Smooth muscle cell (in vitro differentiated cells): ENCODE results near the gene VARS2. TPM values are rescaled to one million over a fixed set of nuclear protein-coding genes. Genes with fewer than 3 reads are reported as not detected.

Source experiments
- DNase-seq: peaks from one replicate; lab custom pipeline; 2025; ENCODE audit not compliant: unreplicated experiment; lab: John Stamatoyannopoulos, UW
- H2AFZ ChIP-seq: fragments of 200-600 bp; sonication (generic); 2 replicates; pipeline ENCODE4 v1.6.0; 2016; ENCODE audit warnings: antibody characterized with exemption, low read depth, mild to moderate bottlenecking
- H3F3A ChIP-seq: fragments of 200-600 bp; sonication (generic); 2 replicates; pipeline ENCODE4 v1.6.0; 2017; ENCODE audit warnings: antibody characterized with exemption, low read depth
- H3K27ac ChIP-seq: fragments of 200-600 bp; sonication (generic); 2 replicates; pipeline ENCODE4 v1.5.1; 2016; ENCODE audit warnings: low read depth, mild to moderate bottlenecking
- H3K27me3 ChIP-seq: fragments of 200-600 bp; sonication (generic); 2 replicates; pipeline ENCODE4 v1.6.1; 2016; ENCODE audit warnings: low read depth, mild to moderate bottlenecking
- H3K36me3 ChIP-seq: fragments of 200-600 bp; sonication (generic); 2 replicates; pipeline ENCODE4 v1.5.1; 2016; ENCODE audit warnings: low read depth
- H3K4me1 ChIP-seq: fragments of 200-600 bp; sonication (generic); 2 replicates; pipeline ENCODE4 v1.5.1; 2016; ENCODE audit warnings: low read depth
- H3K4me2 ChIP-seq: fragments of 200-600 bp; sonication (generic); 2 replicates; pipeline ENCODE4 v1.6.0; 2016; ENCODE audit warnings: mild to moderate bottlenecking
- H3K4me3 ChIP-seq: fragments of 200-600 bp; sonication (generic); 2 replicates; pipeline ENCODE4 v1.5.1; 2016; ENCODE audit warnings: mild to moderate bottlenecking
- H3K79me2 ChIP-seq: fragments of 200-600 bp; sonication (generic); 2 replicates; pipeline ENCODE4 v1.6.0; 2016; ENCODE audit warnings: low read depth, mild to moderate bottlenecking
- H3K9ac ChIP-seq: fragments of 200-600 bp; sonication (generic); 2 replicates; pipeline ENCODE4 v1.6.0; 2016; ENCODE audit warnings: low read depth
- H3K9me3 ChIP-seq: fragments of 200-600 bp; sonication (generic); replicated peaks from 2 replicates; pipeline ENCODE4 v1.5.1; 2016; ENCODE audit warnings: low read depth
- H4K20me1 ChIP-seq: fragments of 200-600 bp; sonication (generic); 2 replicates; pipeline ENCODE4 v1.6.0; 2016; ENCODE audit warnings: low read depth
- WGBS: methylation state at CpG from one replicate; pipeline ENCODE4 v1.1.7; 2016; ENCODE audit warnings: low lambda C conversion rate; 5-methylcytosine and 5-hydroxymethylcytosine counted together
- polyA plus RNA-seq: library from polyadenylated mRNA; unstranded; fragments of >200 nt; fragmentation: Nextera tagmentation; extraction: Ambion mirVana; gene quantifications from 2 replicates; pipeline ENCODE4 v1.2.1, GENCODE V29; 2016
- total RNA-seq: library from RNA; depleted of rRNA; stranded (reverse); fragments of >200 nt; gene quantifications from 2 replicates; pipeline ENCODE4 v1.2.3, GENCODE V29; 2014
- TF ChIP-seq, protein P1 (sequence below): fragments of 200-600 bp; sonication (generic); IDR thresholded peaks from 2 replicates; pipeline ENCODE4 v1.5.1; 2017; ENCODE audit warnings: borderline replicate concordance, mild to moderate bottlenecking, antibody characterized with exemption; ENCODE audit not compliant: insufficient read depth, poor library complexity, severe bottlenecking

The VARS2 gene
- total and polyA plus RNA-seq, 2 experiments from 2014 or later, result 15.1 to 15.4 TPM

DNA sequence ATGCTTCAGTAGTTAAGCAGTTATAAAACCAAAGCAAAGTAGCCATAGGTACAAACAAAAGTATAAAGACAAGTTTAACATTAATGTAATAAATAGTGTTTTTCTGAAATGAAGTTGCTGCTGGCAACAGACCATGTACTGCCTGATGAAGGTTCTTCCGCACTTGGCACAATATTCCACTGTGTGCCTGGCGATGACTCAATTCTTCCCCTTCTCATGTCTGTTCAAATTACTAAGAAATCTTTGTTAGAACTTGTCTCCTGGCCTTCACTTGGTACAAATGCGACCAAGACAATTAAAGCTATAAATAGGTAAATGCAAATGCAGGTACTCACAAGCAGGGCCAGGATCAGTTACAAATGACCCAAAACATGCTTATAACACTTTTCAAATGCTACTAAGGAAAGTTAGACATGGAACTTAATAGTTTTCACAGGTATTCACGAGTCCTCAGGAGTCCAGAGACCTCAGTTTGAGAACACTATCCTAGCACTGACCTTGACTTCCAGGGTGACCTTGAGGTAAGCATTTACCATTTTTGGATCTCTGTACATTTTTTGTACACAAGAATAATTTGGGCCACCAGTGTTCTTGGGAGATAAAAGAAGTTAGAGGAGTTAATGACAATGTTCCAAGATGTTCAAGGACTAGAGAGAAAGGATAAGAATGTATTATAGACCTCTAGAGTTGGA, 37.9 kb upstream of the VARS2 start:
- WGBS, result 36% methylated on average over 4 of the region's 4 CpGs
- TF ChIP-seq, protein P1, sequence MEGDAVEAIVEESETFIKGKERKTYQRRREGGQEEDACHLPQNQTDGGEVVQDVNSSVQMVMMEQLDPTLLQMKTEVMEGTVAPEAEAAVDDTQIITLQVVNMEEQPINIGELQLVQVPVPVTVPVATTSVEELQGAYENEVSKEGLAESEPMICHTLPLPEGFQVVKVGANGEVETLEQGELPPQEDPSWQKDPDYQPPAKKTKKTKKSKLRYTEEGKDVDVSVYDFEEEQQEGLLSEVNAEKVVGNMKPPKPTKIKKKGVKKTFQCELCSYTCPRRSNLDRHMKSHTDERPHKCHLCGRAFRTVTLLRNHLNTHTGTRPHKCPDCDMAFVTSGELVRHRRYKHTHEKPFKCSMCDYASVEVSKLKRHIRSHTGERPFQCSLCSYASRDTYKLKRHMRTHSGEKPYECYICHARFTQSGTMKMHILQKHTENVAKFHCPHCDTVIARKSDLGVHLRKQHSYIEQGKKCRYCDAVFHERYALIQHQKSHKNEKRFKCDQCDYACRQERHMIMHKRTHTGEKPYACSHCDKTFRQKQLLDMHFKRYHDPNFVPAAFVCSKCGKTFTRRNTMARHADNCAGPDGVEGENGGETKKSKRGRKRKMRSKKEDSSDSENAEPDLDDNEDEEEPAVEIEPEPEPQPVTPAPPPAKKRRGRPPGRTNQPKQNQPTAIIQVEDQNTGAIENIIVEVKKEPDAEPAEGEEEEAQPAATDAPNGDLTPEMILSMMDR, result no peak
- Histone ChIP-seq H3K4me3 (no peak overlapping the region), H3K27ac (peak overlapping the region; percentile 79), H3K9me3 (no peaks in the 10 kb centered on the region), H4K20me1 (no peaks in the 10 kb centered on the region), H3K9ac (peak overlapping the region; percentile 39), H3K36me3 (no peaks in the 10 kb centered on the region), H3K27me3 (no peaks in the 10 kb centered on the region), H3F3A (peaks cover 4% of the 10 kb centered on the region), H3K4me1 (peaks cover 19% of the 10 kb centered on the region), H2AFZ (no peak overlapping the region), H3K4me2 (peak overlapping the region; percentile 4), H3K79me2 (no peaks in the 10 kb centered on the region)
- no peak for DNase-seq

DNA sequence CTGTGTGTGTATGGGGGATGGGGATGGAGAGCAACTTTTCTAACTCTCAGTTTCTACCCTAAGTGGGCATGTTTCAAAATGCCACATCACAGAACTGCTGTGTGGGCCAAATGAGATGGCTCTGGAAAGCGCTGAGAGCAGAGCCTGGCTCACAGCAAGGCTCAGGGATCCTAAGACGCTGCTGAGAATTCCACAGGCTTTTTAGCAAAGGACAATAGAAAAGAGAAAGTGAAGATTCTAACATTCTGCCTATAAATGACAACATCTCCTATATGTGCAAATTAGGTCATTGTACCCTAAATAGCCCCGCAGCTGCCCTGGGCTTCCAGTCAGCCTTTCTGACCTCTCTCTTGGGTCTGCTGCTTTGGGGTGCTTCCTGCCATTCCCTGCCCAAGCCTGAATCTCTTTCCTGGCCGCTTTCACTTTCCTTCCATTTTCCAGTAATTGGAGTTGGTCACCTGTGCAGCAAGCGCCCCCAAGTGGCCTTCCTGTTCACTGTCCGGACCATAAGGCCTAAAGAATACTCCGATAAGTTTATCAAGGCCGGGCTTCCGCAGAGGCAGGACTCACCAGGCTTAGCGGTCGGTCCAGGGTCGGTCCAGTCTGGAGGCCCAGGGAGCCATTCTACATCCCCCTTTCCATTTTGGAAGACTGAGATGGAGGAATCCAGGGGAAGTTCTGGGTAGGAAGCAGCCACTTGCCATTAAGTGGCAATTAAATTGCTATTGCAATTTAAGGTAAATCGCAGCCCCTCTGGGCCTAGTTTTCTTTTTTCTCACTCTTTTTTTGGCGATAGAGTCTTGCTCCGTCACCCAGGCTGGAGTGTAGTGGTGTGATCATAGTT, 36.4 kb upstream of the VARS2 start:
- Histone ChIP-seq H2AFZ (peak overlapping the region; percentile 63), H3F3A (peaks cover 9% of the 10 kb centered on the region), H3K9ac (no peak overlapping the region), H3K36me3 (no peaks in the 10 kb centered on the region), H3K27ac (peak overlapping the region; percentile 8), H3K4me3 (peak overlapping the region; percentile 44), H4K20me1 (no peaks in the 10 kb centered on the region), H3K27me3 (no peaks in the 10 kb centered on the region), H3K9me3 (no peaks in the 10 kb centered on the region), H3K4me1 (peaks cover 32% of the 10 kb centered on the region), H3K79me2 (no peaks in the 10 kb centered on the region), H3K4me2 (peak overlapping the region; percentile 82)
- peak; percentile 44 for DNase-seq
- WGBS, result 22% methylated on average over 15 of the region's 15 CpGs
- TF ChIP-seq, protein P1, result peak; percentile 88

DNA sequence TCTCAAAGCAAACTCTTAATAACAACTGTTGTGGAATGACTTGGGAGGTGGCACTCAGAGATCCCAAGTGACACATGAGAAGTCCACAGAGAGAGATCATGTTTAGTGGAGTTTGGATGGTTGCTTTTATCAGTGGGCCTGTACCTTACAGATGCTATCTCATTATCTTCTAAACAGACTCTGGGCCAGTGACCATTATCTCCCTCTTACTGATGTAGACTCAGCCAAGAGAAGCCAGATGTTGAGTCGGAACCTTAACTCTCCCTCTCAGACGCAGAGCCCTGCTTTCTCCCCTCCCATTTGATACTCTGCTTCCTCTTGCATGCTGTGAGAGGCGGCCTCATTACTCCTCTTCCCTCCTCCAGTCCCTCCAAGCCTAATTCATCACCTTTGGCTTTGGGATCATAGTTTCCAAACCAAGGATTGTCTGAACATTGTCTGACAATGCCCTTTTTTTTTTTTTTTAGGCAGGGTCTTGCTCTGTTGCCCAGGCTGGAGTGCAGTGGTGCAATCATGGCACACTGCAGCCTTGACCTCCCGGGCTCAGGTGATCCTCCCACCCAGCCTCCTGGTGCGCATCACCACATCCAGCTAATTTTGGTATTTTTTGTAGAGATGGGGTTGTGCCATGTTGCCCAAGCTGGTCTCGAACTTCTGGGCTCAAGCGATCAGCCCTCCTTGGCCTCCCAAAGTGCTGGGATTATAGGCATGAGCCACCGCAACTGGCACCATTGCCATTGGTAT, 34.2 kb upstream of the VARS2 start:
- no peaks in the 10 kb centered on the region for H3K36me3 ChIP-seq
- no peak for DNase-seq
- no peak overlapping the region for H2AFZ ChIP-seq
- H4K20me1 ChIP-seq, result no peaks in the 10 kb centered on the region
- no peak overlapping the region for H3K4me3 ChIP-seq
- no peak overlapping the region for H3K9ac ChIP-seq
- H3F3A ChIP-seq, result peaks cover 18% of the 10 kb centered on the region
- peaks cover 37% of the 10 kb centered on the region for H3K4me1 ChIP-seq
- WGBS, result 76% methylated on average over 8 of the region's 8 CpGs
- H3K79me2 ChIP-seq, result peaks cover 5% of the 10 kb centered on the region
- no peaks in the 10 kb centered on the region for H3K9me3 ChIP-seq
- TF ChIP-seq, protein P1, result no peak
- H3K4me2 ChIP-seq, result no peak overlapping the region
- no peaks in the 10 kb centered on the region for H3K27me3 ChIP-seq
- no peak overlapping the region for H3K27ac ChIP-seq
